HG03196 (cell line): ENCODE data around the gene CUEDC1.
A peak's percentile ranks its signal among the peaks of the same experiment; 100 is the strongest.

ENCODE experiments used
- ATAC-seq: cut with Tn5 transposase; IDR thresholded peaks from one replicate; pipeline ENCODE4 v1.9.1; 2021; ENCODE audit not compliant: unreplicated experiment

The CUEDC1 gene

GRCh38 chr17:57880086-57880456 is 75.1 kb downstream of the CUEDC1 start:
- no peak for ATAC-seq

GRCh38 chr17:57879437-57880085 is 75.7 kb downstream of the CUEDC1 start:
- no peak for ATAC-seq

GRCh38 chr17:57877803-57878377 is 77.3 kb downstream of the CUEDC1 start:
- no peak for ATAC-seq

GRCh38 chr17:57876866-57877237 is 78.4 kb downstream of the CUEDC1 start:
- no peak for ATAC-seq

DNA sequence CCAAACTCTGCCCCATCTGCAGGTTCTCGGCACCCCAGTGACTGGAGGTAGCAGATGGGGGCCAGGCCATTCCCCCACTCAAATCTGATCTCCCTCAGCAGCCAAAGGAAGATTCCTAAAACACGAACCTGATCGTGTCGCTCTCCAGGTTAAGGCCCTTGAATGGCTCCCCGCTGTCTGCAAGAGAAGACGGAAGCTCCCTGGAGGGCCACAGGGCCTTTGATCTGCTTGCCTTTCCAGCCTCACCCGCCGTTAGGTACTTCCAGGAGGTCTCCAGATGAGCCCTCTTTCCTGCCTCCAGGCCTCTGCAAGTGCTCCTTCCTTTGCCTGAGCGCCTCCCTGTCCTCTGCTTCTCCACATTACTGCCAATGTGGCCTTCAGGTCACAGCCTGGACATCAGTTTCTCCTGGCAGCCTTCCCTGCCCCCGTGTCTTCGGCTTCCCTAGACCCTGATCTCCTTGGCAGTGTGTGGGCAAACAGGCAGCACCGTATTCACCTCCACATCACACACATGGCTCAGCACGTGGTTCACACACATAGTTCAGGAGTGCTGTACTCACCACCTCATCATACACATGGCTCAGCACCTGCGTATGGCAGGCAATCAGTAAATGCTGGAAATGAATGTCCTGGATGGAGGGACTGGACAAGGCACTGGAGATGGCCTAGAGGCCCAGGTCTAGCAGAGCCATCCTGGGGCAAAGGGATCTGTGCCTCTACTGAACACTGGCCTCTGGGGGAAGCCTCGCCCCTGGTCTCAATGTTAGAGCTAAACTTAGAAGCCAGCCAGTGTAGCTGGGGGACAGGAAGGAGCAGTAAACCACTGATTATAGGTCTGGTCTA is 79.0 kb downstream of the CUEDC1 start:
- no peak for ATAC-seq

DNA sequence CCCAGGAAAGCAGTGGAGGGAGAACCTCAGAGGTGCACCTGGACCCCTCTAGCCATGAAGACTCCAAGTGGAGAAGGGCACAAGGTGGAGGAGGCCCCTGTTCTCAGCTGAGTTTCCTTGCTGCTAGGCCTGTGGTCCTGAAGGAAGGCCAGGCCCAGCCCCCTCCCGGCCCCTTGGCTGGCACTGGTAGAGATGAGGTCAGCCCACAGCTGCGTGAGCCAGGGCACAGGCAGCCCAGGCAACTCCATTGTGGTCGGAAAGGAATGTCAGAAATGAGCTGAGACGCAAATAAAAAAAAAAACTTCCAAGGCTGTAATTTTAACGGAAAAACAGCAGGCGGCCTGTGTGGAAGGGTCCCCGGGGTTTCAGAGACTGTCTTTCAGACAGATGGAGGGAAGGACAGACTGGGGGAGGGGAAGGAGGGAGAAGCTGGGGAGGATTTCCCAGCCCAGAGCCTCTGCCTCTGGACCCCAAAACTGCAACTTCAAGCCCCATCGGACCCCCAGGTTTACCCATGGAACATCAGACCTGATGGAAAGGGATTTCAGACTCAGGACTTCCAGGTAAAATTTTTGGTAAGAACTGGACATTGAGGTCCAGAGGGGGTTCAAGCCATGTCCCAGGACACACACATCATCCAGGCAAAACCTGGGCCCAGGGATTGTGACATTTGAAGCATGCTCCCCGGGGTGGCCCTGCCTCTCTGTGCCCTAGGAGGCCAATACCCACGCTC is 79.8 kb downstream of the CUEDC1 start:
- no peak for ATAC-seq

- ATAC-seq, result no peak
These were observed 80.5 kb downstream of the CUEDC1 start for GRCh38 chr17:57874434-57875289.

- ATAC-seq, result no peak
These were observed 81.2 kb downstream of the CUEDC1 start for GRCh38 chr17:57874058-57874419.

DNA sequence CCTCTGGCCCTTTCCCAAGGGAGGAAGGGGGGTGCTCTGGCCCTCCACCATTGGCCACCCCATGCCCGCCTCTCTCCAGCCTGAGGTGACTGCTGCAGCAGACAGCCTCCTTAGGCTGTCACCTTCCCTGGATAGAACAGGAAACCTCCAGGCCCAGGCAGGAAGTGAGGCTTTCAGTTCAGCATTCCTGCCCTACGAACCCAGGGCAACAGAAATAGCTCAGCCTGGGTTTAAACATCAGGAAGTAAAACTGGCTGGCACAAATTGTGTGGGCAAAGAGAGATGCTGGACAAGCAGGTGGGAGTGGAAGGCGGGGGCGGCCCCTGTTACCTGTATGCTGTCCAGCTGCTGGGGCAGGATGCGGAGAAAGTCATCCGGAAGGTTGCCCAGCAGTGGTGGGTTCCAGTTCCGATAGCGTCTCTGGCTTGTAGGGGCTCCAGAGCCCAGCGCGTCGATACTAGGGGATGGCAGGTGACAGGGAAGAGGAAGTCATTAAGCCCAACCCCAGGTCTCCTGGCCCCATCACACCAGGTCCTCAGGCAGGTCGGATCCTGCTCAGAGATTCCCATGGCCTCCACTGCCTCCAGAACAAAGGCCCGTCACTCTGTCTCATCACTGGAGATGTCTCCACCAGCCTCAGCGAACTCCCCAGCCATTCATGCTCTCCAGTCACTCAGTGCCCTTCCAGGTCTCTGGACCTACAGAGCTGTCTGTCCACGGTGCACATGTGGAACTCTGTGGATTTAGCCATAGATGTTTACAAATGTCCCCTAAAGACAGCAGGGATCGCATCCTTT is 81.8 kb downstream of the CUEDC1 start:
- no peak for ATAC-seq

- no peak for ATAC-seq
These were observed 82.7 kb downstream of the CUEDC1 start for GRCh38 chr17:57872536-57872935.

- no peak for ATAC-seq
These were observed 83.3 kb downstream of the CUEDC1 start for GRCh38 chr17:57871863-57872262.

- no peak for ATAC-seq
These were observed 84.1 kb downstream of the CUEDC1 start for GRCh38 chr17:57871155-57871554.

- no peak for ATAC-seq
These were observed 85.0 kb downstream of the CUEDC1 start for GRCh38 chr17:57870283-57870635.

DNA sequence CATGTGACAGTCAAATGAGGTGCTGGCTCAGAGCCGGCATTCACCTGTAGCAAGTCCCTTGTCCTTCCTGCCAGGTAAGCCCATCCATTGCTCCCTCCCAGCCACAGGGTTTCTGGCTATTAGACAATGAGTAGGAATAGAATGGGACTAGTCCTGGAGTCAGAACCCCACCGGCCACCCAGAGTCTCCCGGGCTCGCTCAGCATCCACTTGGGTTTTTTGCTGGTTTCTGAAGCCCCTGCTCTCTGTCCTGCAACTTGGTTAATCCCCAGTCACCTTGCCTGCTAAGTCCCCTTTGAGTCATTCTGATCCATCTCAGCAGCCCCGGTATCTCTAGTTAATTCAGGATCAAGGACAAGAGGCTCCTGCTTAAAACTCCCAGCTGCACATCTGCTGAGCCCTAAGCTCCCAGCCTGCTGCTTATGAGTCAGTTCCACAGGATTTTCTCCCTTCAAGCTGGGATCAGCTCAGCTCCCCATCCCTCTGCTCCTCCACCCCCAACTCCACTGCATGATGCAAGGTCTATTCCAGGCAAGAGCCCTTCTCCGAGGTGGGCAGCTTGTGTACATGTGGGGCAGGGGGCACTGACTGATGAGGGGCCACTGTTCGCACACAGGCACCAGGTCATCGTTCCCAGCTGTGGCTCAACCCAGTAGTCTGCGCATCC is 85.5 kb downstream of the CUEDC1 start:
- no peak for ATAC-seq

- ATAC-seq, result no peak
These were observed 86.1 kb downstream of the CUEDC1 start for GRCh38 chr17:57868910-57869616.

- peak; percentile 66 for ATAC-seq
These were observed 87.0 kb downstream of the CUEDC1 start for GRCh38 chr17:57868007-57868909.

- ATAC-seq, result no peak
These were observed 88.1 kb downstream of the CUEDC1 start for GRCh38 chr17:57867126-57867525.

GRCh38 chr17:57866723-57867122 is 88.5 kb downstream of the CUEDC1 start:
- no peak for ATAC-seq
